ENCODE measurements around the gene RAB3IP.

- TF ChIP-seq EZH2 (IDR thresholded peaks at IDR 0.05; ENCODE audit: low read depth) (no peak), CTCF (conservative IDR thresholded peaks at IDR 0.05) (no peak)
These were observed 102.1 kb downstream of the RAB3IP start for GRCh38 chr12:69840727-69841126.

All from PC-9 (cell line).